Hepatocyte (in vitro differentiated cells): ENCODE measurements around the gene KY.

Experiments used
- CTCF ChIP-seq: fragments of 200-600 bp; sonication (generic); IDR thresholded peaks from 2 replicates; pipeline ENCODE4 v1.5.1; 2016; ENCODE audit warnings: antibody characterized with exemption, mild to moderate bottlenecking; ENCODE audit not compliant: poor library complexity
- EZH2 ChIP-seq: fragments of 200-600 bp; sonication (generic); IDR thresholded peaks from 2 replicates; pipeline ENCODE4 v1.6.1; 2016; ENCODE audit warnings: antibody characterized with exemption, mild to moderate bottlenecking, borderline replicate concordance

DNA sequence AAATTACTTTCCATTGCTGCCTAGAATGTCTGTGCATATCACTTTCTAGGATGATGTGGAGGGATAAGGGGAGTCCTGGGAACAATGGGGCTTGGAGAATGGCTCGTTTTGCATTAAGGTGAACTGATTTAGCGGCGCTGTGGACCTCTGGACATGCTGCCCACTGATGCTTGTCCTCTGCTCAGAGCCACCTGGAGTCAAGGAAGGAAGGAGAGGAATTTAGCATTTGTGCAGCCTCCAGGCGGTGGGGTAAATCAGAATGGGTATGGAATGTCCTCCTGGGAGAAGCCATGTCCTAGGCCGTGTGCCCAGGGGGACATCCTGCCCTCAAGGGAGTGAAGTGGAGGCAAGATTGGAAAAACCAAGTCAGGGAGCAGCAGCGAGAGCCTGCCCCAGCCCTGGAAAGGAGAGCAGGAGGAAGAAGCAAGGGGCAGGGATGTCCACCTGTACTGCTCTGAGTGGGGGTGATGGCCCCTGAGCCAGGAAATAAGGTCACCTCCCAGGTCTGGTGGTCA, 37.8 kb downstream of the KY start:
- no peak for TF ChIP-seq CTCF
- no peak for TF ChIP-seq EZH2
